Heart left ventricle (tissue), 13 donors: ENCODE measurements around the gene SCARB1.

ENCODE experiments used
- CTCF ChIP-seq, 12 donors: fragments of 200-600 bp; sonication (generic) in 4 of 12; IDR thresholded peaks; one replicate each; pipeline versions ENCODE4 v1.5.0 to v1.8.0; 2018 to 2022; ENCODE audit warnings: antibody characterized with exemption in 12 of 12, mild to moderate bottlenecking in 5 of 12
- POLR2A ChIP-seq, 2 donors: fragments of 450-650 bp; IDR thresholded peaks; one replicate each; pipeline ENCODE4 v1.6.1; 2017; ENCODE audit warnings: antibody characterized with exemption in 2 of 2, mild to moderate bottlenecking in 2 of 2, moderate library complexity in 2 of 2
- donor health status: ischemic (EF 13 %, LVEDD 7.1; RV severe dilation, severe dysfunction).
- donor health status: DM: no; HTN: yes; CAD: no.
- donor health status: DM: no; HTN: no; CAD: no.
- donor health status: ischemic (EF 25% LVEDD 6.9; RV normal size, moderate dysfunction).
- donor health status: ischemic (EF 25% LVEDD 5.7; RV mildly dilated, moderate dysfunction).
- donor health status: ischemic (EF 35%, LVEDD 5.7; RV mildly dilated, moderate dysfunction).
- donor health status: nonischemic (EF 11% LVEDD 7.7; RV severe dilation, severe dysfunction).
- donor health status: DM: yes; HTN: yes; CAD: no.
- donor health status: PGD.
- donor health status: ischemic (EF 29% LVEDD 5.4; RV normal size, mild dysfunction).
- donor health status: nonischemic (EF 23%, LVEDD 6.1; RV moderate dilation, normal function).

GRCh38 chr12:124742678-124743077 is 121.0 kb downstream of the SCARB1 start:
- TF ChIP-seq POLR2A (IDR thresholded peaks at IDR 0.05) (no peak), CTCF (IDR thresholded peaks at IDR 0.05) (no peak)
